OCI-LY7 (cell line): ENCODE data around the gene MRPL12.
A peak's percentile ranks its signal among the peaks of the same experiment; 100 is the strongest.

Experiments used
- EZH2phosphoT487 ChIP-seq: fragments of 200-600 bp; sonication (generic); IDR thresholded peaks from 2 replicates; pipeline ENCODE4 v1.6.1; 2018; ENCODE audit warnings: low read depth, borderline replicate concordance, mild to moderate bottlenecking, mixed run types, antibody characterized with exemption, low read length, moderate library complexity, mixed read lengths
- TF ChIP-seq, protein P1 (sequence below): fragments of 200-600 bp; sonication (generic); conservative IDR thresholded peaks from 2 replicates; pipeline ENCODE4 v1.5.1; 2014; ENCODE audit warnings: mild to moderate bottlenecking, antibody characterized with exemption, low read length, moderate library complexity, mixed read lengths

DNA sequence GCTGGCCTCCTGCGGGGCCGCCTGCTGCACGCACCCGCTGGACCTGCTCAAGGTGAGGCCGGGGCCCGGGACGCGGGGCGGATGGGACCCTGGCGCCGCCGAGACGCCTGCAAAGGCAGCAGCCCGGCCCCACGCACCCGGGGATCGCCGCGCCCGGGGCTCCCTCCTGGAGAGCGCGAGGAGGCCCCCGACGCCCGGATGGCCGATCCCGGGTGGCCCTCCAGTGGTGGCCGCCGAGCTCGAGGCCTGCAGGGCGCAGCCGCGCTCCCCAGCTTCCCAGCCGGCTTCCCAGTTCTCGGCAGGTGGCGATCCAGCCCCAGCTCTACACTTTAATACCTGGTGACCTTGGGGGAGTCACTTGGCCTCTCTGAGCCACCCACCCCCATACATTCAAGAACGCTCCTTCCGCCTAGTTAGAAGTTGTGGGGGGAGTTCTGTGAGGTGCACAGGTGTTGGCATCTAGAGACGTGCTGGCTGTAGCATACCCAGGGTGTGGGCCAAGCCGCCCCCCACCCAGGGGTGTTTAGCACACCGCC is 9.4 kb downstream of the MRPL12 start:
- TF ChIP-seq, protein P1, sequence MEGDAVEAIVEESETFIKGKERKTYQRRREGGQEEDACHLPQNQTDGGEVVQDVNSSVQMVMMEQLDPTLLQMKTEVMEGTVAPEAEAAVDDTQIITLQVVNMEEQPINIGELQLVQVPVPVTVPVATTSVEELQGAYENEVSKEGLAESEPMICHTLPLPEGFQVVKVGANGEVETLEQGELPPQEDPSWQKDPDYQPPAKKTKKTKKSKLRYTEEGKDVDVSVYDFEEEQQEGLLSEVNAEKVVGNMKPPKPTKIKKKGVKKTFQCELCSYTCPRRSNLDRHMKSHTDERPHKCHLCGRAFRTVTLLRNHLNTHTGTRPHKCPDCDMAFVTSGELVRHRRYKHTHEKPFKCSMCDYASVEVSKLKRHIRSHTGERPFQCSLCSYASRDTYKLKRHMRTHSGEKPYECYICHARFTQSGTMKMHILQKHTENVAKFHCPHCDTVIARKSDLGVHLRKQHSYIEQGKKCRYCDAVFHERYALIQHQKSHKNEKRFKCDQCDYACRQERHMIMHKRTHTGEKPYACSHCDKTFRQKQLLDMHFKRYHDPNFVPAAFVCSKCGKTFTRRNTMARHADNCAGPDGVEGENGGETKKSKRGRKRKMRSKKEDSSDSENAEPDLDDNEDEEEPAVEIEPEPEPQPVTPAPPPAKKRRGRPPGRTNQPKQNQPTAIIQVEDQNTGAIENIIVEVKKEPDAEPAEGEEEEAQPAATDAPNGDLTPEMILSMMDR = peak; percentile 40; the same call in 1 of the 2 replicates
- TF ChIP-seq EZH2phosphoT487 = no peak
